ENCODE measurements around the gene SPRY1.

SPRY1 gene

GRCh38 chr4:123380728-123381716 lies 15.6 kb upstream of the SPRY1 start:
- DNase-seq = no peak

- DNase-seq = no peak
Measured at GRCh38 chr4:123381996-123382395, 14.6 kb upstream of the SPRY1 start.

GRCh38 chr4:123383566-123383965 lies 13.0 kb upstream of the SPRY1 start:
- no peak for DNase-seq

DNA sequence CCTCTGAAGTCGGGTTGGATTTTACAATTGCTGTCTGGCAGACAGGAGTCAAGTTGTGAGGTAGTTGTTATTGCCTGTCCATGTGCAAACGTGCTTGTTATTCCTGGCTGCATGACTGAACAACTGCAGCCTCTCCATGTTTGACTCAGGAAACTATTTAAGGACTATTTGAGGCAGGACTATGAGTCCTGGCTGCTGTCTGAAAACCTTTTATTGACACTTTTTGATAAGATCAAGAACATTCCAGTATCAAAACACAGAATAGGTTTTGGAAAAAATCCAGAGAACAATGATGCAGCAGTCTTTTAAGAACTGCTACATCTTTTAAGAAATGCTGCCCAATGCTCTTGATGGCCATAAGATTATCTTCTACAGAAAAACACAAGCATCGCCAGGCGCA lies 10.0 kb upstream of the SPRY1 start:
- no peak for DNase-seq

- DNase-seq = peak; percentile 25 to 69
Measured at GRCh38 chr4:123390846-123391456, 5.6 kb upstream of the SPRY1 start.

GRCh38 chr4:123393721-123394120 lies 2.9 kb upstream of the SPRY1 start:
- no peak for DNase-seq

DNA sequence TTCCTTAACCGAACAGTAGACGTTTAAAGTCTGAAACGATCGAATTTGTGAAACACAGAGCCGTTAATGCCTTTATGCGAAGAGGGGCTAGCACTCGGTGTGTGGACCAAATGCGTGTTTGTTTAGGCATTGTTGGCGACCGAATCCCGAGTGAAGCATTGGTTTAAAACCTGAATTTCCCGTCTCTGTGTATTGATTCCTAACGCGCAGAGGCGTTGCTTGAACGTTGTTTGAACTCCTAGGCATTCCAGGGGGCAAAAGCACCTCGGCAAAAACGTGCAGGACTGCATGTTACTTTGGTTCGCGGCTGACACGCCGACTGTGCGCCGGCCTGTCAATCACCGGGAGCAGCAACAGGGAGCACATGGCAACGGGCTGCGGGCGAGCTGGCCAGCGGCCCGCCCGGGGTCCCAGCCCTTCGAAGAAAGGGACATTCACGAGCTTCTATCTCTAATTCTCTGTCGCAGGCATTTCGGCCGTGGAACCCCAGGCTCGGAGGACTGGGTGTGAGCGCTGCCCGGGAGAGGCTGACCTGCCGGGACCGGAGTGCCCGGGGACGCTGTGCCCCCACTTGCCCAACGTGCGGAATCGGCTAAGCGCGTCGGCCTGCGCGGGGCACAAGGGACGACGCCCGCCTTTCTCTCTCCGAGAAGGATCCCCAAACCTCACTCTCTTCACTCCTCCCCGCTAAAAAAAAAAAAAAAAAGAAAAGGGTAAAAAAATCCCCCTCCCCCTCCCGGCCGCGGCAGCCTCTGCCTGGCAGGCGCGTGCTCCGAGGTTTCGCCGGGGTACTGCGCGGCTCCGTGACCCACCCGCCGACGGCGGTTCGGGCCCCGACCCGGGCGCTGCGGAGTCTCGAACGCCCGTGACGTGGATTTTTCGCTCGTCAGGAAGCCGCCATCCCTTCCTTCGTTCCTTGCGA lies 810 bp downstream of the SPRY1 start:
- DNase-seq = peak in 1 of 2 donors; percentile 22

GRCh38 chr4:123398066-123398852 lies 1.7 kb downstream of the SPRY1 start:
- peak; percentile 62 to 69 for DNase-seq

DNA sequence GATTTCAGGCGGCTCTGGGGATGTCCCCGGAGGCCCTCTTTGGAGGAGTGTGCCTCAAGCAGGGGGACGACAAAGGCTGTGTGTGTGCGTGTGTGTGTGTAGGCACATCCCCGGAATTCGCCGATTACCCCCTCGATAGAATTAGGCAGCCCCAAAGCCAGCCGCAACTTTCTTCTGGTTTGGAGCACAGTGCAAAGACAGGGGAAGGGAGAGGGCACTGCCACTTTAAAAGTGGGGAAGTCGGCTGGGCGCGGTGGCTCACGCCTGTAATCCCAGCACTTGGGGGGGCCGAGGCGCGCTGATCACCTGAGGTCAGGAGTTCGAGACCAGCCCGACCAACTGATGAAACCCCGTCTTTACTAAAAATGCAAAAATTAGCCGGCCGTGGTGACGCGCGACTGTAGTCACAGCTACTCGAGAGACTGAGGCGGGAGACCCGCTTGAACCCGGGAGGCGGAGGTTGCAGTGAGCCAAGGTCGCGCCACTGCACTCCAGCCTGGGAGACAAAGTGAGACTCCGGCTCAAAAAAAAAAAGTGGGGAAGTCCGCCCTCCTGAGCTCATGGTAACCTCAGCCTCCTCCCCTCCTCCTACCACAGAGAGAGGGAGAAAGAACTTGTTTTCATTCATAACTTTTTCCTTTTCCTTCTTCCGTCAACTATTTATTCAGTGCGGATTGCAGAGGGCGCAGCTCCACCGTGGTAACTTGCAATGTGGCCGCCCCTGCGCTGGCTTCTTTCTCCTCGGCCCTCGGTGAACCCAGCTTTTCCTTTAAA lies 2.4 kb downstream of the SPRY1 start:
- peak; percentile 36 to 48 for DNase-seq

DNA sequence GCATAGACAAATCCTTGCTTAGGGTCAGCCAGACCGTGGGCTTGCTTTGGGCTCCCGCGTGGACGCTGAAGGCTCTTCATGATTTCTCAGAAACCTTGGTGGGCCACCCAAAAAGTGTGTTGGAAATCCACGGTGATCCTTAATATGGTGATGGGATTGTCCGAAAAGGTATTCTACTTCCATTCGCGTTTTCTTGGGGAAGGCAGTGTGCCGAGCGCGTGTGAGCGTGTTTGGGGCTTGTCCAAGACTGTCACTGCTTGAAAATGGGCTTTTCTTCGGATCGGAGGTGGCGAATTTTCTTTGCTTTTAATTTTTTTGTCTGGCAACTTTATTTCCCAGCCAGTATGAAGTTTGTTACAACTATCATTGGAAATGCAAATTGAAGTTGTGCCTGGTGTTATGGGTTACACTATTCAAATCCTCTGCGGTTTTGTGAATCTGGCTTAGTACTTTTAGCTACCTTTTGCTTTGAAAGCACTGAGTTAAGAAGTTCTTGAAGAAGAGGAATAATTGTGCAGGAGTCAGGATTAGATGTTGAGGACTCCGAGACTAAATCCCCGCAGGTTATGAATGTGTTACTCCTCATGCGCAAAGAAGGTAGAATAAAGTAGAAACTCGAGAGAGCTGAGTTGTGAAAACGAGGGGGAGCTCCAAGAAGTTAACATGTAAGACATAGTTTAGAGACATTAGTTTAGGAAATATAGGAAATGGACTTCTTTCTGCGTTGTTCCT lies 3.2 kb downstream of the SPRY1 start:
- no peak for DNase-seq

GRCh38 chr4:123401271-123402120 lies 4.9 kb downstream of the SPRY1 start:
- no peak for DNase-seq

DNA sequence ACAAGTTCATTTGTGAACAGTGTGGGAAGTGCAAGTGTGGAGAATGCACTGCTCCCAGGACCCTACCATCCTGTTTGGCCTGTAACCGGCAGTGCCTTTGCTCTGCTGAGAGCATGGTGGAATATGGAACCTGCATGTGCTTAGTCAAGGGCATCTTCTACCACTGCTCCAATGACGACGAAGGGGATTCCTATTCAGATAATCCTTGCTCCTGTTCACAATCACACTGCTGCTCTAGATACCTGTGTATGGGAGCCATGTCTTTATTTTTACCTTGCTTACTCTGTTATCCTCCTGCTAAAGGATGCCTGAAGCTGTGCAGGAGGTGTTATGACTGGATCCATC lies 5.5 kb downstream of the SPRY1 start:
- DNase-seq = no peak

DNA sequence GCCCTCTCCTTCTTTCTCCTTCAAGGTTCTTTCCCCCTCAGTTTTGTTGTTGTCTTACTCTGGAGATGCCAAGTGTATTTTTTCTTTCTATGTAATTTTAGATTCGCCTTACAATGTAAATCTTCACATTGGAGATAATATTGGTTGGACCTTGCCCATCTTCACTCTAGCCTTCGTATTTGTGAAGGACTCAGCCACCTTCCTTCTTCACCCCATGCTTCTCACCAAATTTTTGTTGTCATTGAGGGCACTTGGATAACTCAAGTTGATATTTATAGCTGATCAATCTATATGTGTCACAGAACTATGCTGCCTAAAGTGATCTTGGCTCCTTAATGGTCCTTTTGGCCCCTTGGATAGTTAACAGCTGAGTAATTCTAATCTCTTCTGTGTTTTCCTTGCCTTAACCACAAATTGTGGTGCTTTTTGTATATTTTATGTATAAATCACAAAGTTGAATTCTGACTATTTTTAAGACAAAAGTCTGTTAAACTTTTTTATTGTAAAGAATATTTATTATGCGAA lies 6.5 kb downstream of the SPRY1 start:
- no peak for DNase-seq

GRCh38 chr4:123404533-123404932 lies 7.9 kb downstream of the SPRY1 start:
- DNase-seq = no peak

GRCh38 chr4:123405267-123405865 lies 8.8 kb downstream of the SPRY1 start:
- DNase-seq = no peak

GRCh38 chr4:123406872-123407271 lies 10.3 kb downstream of the SPRY1 start:
- DNase-seq = no peak

- no peak for DNase-seq
Measured at GRCh38 chr4:123408471-123409084, 12.0 kb downstream of the SPRY1 start.

- no peak for DNase-seq
Measured at GRCh38 chr4:123409334-123409733, 12.7 kb downstream of the SPRY1 start.

GRCh38 chr4:123411514-123411913 lies 14.9 kb downstream of the SPRY1 start:
- DNase-seq = no peak

Data from inflammatory macrophage treated with lipopolysaccharide for 1 hour (primary cell).